ENCODE data around the gene PLIN4. TPM values are rescaled to one million over a fixed set of nuclear protein-coding genes. Genes with fewer than 3 reads are reported as not detected.

PLIN4 gene
- total and polyA plus RNA-seq, 2 donors (not counting 3 experiments of a cell fraction or from before 2014, with no cell fraction given), result 0.01 TPM; not detected in 1

- Histone ChIP-seq H3K79me2 (ENCODE audit: control insufficient read depth, insufficient read depth, low read length) (peaks cover 22% of the 10 kb centered on the region), H2AFZ (ENCODE audit: low read depth, low read length) (peak overlapping the region; percentile 3), H3K36me3 (ENCODE audit: control insufficient read depth in 2 of 2, extremely low read depth in 1 of 2, insufficient read depth in 2 of 2, low read length in 2 of 2) (peaks cover 5 to 16% of the 10 kb centered on the region in 2 experiments), H3K9ac (replicated peaks; ENCODE audit: extremely low read depth, insufficient read depth, low read length) (peak overlapping the region; percentile 64), H3K9me1 (replicated peaks; ENCODE audit: control insufficient read depth, extremely low read depth, insufficient read depth, low read length) (no peaks in the 10 kb centered on the region), H3K27me3 (ENCODE audit: control insufficient read depth in 2 of 2, insufficient read depth in 2 of 2, low read length in 2 of 2) (no peaks in the 10 kb centered on the region), H4K20me1 (replicated peaks; ENCODE audit: control insufficient read depth, extremely low read depth, insufficient read depth, low read length) (no peaks in the 10 kb centered on the region), H3K4me2 (ENCODE audit: insufficient read depth, low read length) (peak overlapping the region; percentile 95), H3K4me3 (replicated peaks in 1 of 3; ENCODE audit: insufficient read depth in 1 of 3, low read depth in 1 of 3, low read length in 3 of 3) (peak overlapping the region; percentile 62 to 72 (median 69)), H3K4me1 (ENCODE audit: control insufficient read depth, extremely low read depth, insufficient read depth, low read length) (peaks cover 14% of the 10 kb centered on the region), H3K9me3 (replicated peaks; ENCODE audit: control insufficient read depth, insufficient read depth, low read length) (no peaks in the 10 kb centered on the region), H3K27ac (ENCODE audit: insufficient read depth, low read depth, low read length) (peak overlapping the region; percentile 43)
- dilution Hi-C loops (cut with MboI; ENCODE audit: extremely low pct_ligation_motif_present, low sequenced_read_pairs), result no loop called here
- intact Hi-C loops (cut with micrococcal nuclease), result no loop called here
- POLR2A ChIA-PET, result interaction anchor here (0.5 to 1.6 kb wide), 4 partner anchors 15 to 213 kb away, joined by 4 to 11 read pairs (median 5); partner anchors contain the start of gene HDGFL2
- CTCF ChIA-PET, result interaction anchor here (0.9 to 2.9 kb wide), 13 partner anchors 10 to 189 kb away, joined by 3 to 15 read pairs (median 5); partner anchors contain the start of genes CHAF1A and SH3GL1
- TF ChIP-seq POLR2AphosphoS5 (IDR thresholded peaks at IDR 0.05; ENCODE audit: insufficient read depth, low read depth, low read length) (peak; percentile 29), GATA2 (IDR thresholded peaks at IDR 0.05; ENCODE audit: insufficient read depth, insufficient read length, low read depth, low read length) (no peak)
- TF ChIP-seq, protein P1, sequence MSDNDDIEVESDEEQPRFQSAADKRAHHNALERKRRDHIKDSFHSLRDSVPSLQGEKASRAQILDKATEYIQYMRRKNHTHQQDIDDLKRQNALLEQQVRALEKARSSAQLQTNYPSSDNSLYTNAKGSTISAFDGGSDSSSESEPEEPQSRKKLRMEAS (IDR thresholded peaks at IDR 0.05; ENCODE audit: insufficient read depth, insufficient read length), result no peak
- DNase-seq (ENCODE audit: low read depth, low spot score) (peak; percentile 63), FAIRE-seq (peak; percentile 73)
- BruUV-seq (replicated peaks), result no TSS peak
Observed at GRCh38 chr19:4456476-4456842, 61.8 kb downstream of the PLIN4 start.

- no TSS peak for BruUV-seq (replicated peaks)
- peak overlapping the region; percentile 64 for H3K9ac ChIP-seq (replicated peaks; ENCODE audit: extremely low read depth, insufficient read depth, low read length)
- H3K4me2 ChIP-seq (ENCODE audit: insufficient read depth, low read length), result peak overlapping the region; percentile 95
- H3K9me3 ChIP-seq (replicated peaks; ENCODE audit: control insufficient read depth, insufficient read depth, low read length), result no peaks in the 10 kb centered on the region
- peaks cover 14% of the 10 kb centered on the region for H3K4me1 ChIP-seq (ENCODE audit: control insufficient read depth, extremely low read depth, insufficient read depth, low read length)
- POLR2A ChIA-PET, result interaction anchor here (0.5 to 1.6 kb wide), 4 partner anchors 16 to 213 kb away, joined by 4 to 11 read pairs (median 5); partner anchors contain the start of gene HDGFL2
- no peak overlapping the region for H2AFZ ChIP-seq (ENCODE audit: low read depth, low read length)
- peak overlapping the region; percentile 62 to 72 (median 69) for H3K4me3 ChIP-seq (replicated peaks in 1 of 3; ENCODE audit: insufficient read depth in 1 of 3, low read depth in 1 of 3, low read length in 3 of 3)
- FAIRE-seq (no peak), DNase-seq (ENCODE audit: low read depth, low spot score) (no peak)
- peaks cover 5 to 19% of the 10 kb centered on the region in 2 experiments for H3K36me3 ChIP-seq (ENCODE audit: control insufficient read depth in 2 of 2, extremely low read depth in 1 of 2, insufficient read depth in 2 of 2, low read length in 2 of 2)
- intact Hi-C loops (cut with micrococcal nuclease) (no loop called here), dilution Hi-C loops (cut with MboI; ENCODE audit: extremely low pct_ligation_motif_present, low sequenced_read_pairs) (no loop called here)
- TF ChIP-seq EZH2 (IDR thresholded peaks at IDR 0.05; ENCODE audit: borderline replicate concordance, low read depth, low read length, severe bottlenecking) (no peak), POLR2AphosphoS5 (IDR thresholded peaks at IDR 0.05; ENCODE audit: insufficient read depth, low read depth, low read length) (no peak), FOS (IDR thresholded peaks at IDR 0.05; ENCODE audit: borderline replicate concordance, insufficient read depth, low read length) (no peak), POLR2A (IDR thresholded peaks at IDR 0.05; ENCODE audit: low read depth, low read length) (peak; percentile 45)
- no peaks in the 10 kb centered on the region for H4K20me1 ChIP-seq (replicated peaks; ENCODE audit: control insufficient read depth, extremely low read depth, insufficient read depth, low read length)
- CTCF ChIA-PET, result interaction anchor here (0.7 to 2.9 kb wide), 14 partner anchors 9 to 188 kb away, joined by 3 to 15 read pairs (median 5); partner anchors contain the start of genes CHAF1A and SH3GL1
- H3K27me3 ChIP-seq (ENCODE audit: control insufficient read depth in 2 of 2, insufficient read depth in 2 of 2, low read length in 2 of 2), result no peaks in the 10 kb centered on the region
- peak overlapping the region; percentile 43 for H3K27ac ChIP-seq (ENCODE audit: insufficient read depth, low read depth, low read length)
- peaks cover 22% of the 10 kb centered on the region for H3K79me2 ChIP-seq (ENCODE audit: control insufficient read depth, insufficient read depth, low read length)
- H3K9me1 ChIP-seq (replicated peaks; ENCODE audit: control insufficient read depth, extremely low read depth, insufficient read depth, low read length), result no peaks in the 10 kb centered on the region
Observed at GRCh38 chr19:4455719-4456475, 62.4 kb downstream of the PLIN4 start.
